Measurements from ENCODE around the gene PLEKHG2.
"Not testable (repeated sequence)": the region's sequence is repeated elsewhere in the genome, so short reads cannot be mapped to it uniquely, and the experiment has no call there.

Gene PLEKHG2

DNA sequence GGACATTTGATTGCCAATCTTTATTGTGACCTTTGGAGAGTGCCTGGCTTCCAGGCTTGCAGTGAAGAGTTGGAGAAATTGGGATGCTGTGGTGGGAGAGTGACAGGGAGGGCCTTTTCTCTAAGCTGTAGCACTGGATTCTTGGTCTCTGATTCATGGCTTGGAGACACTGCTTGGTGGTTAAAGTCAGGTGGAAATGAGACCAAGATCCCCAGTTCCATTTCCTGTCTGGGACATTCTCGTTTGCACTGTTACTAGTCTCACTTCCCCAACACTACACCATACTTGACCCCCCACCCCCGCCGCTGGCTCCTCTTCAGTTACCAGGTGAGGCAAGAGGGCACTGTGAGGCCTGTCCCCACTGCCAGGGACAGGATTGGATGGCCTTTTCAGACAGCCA lies 35.8 kb downstream of the PLEKHG2 start:
- no peak for DNase-seq

DNA sequence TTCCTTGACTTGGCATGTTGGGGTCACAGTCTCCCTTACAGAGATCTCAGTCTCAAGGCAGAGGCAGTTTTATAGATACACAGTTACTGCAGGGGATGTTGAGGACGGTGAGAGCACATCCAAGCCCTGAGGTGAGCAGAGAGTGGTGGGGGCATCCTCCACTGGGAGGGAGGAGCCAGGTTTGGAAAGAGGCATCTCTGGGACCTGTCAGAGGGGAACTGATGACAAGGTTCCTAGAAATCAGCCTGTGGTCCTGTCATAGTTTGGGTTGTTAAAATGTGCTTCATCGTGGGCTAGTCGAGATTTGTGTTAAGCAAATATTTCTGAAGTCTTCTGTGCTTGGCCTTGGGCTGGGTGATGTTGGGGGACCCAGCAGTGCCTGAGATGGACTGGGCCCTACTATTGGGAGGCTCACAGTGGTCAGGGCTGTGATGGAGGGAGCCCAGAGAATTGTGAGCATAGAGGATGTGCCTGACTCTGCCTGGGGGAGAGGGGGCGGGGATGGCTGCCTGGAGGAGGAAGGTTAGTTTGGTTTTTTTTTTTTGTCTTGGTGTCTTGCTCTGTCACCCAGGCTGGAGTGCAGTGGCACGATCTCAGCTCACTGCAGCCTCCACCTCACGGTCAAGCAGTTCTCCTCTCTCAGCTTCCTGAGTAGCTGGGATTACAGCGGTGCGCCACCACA lies 36.8 kb downstream of the PLEKHG2 start:
- no peak for DNase-seq

- DNase-seq: not testable (repeated sequence)
Observed at GRCh38 chr19:39451257-39451656, 38.8 kb downstream of the PLEKHG2 start.

DNA sequence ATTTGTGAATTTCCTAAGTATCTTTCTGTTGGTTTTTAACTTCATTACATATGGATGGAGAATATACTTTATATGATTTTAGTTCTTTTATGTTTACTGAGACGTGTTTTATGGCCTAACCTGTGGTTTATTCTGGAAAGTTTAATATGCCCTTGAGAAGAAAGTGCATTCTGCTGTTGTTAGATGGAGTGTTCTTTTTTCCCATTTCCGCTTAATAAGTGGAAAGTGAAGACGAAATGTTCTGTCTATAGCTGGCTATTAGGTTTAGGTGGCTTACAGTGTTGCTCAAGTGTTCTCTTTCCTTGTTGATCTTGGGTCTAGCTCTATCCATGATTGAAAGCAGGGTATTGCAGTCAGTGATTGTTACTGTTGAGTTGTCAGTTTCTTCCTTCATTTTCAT lies 50.9 kb downstream of the PLEKHG2 start:
- no peak for DNase-seq

- DNase-seq: no peak
Observed at GRCh38 chr19:39465956-39466747, 53.7 kb downstream of the PLEKHG2 start.

- no peak for DNase-seq
Observed at GRCh38 chr19:39467941-39468340, 55.5 kb downstream of the PLEKHG2 start.

GRCh38 chr19:39469036-39469435 lies 56.6 kb downstream of the PLEKHG2 start:
- no peak for DNase-seq

GRCh38 chr19:39469567-39469966 lies 57.1 kb downstream of the PLEKHG2 start:
- no peak for DNase-seq

DNA sequence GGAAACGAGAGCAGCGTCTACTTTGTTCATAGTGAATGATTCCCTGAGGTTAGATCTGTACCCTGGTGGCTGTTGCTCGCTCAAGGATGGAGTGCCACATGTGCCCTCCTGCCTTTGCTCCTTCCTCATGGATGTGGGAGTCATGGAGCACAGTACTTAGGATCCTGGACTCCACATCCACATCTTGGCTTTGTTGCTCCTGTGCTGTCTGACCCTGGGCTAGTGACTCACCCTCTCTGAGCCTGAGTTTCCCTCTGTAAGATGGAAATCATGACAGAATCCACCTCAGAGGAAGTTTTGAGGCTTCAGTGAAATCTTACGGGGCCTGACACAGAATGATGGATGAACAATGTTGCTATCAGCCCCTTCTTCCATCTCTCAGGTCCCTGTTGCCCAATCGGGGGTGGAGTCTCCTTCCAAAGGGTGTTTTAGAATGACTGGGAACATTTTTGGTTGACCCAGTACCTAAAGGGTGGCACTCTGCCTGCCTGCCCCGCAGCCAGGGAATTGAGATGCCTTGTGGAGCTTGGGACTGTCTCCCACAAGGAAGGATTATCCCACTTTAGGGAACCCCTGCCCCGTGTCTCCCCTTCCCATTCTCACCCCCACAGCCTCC lies 58.4 kb downstream of the PLEKHG2 start:
- DNase-seq: no peak

DNA sequence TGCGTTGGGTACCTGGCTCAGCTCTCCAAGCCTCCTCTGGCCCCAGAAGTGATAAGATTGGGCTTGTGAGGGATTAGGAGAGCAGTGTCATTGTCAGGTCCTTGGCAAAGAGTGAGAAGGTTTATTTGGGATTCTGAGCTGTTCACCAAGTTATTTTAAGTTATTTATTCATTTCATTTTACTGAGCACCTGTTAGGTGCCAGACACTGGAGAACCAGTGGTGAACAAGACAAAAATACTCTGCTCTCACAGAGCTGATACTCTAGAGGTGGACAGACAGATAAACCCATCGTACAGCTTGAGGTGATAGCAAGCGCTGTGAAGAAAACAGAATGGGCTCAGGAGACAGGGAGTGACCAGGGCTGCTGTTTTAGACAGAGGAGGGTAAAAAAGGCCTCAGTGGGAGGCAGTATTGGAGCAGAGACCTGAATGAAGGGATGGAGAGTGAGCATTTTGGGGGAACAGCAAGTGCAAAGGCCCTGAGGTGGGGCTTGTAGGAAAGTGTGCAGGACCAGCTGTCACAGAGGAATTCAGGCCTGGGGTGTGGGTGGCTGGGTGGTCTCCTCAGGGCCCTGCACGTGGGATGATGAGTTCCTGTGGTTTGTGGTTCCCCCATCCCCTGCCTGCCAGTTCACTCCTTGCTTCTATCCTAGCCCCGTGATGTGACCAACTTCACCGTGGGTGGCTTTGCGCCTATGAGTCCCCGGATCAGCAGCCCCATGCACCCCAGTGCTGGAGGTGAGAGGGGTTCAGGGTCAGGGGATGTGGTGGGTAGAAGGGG lies 59.5 kb downstream of the PLEKHG2 start:
- DNase-seq: no peak

DNA sequence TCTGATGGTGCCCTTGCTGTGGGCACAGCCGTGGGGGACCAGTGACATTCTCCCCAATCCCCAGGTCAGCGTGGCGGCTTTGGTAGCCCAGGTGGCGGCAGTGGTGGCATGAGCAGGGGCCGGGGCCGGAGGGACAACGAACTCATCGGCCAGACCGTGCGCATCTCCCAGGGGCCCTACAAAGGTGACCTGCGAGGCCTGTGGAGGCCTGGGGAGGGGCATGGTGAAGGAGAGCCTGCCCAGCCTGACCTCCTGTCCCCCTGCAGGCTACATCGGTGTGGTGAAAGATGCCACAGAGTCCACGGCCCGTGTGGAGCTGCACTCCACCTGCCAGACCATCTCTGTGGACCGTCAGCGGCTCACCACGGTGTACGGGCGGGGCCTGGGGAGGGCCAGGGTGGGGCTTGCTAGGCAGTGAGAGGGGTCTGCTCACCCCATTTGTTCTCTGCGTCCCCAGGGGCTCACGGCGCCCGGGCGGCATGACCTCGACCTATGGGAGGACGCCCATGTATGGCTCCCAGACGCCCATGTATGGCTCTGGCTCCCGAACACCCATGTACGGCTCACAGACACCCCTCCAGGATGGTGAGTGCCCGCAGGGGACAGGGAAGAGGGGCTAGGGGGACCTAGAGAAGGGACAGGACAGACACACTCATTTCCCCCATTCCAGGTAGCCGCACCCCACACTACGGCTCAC lies 60.4 kb downstream of the PLEKHG2 start:
- no peak for DNase-seq

DNA sequence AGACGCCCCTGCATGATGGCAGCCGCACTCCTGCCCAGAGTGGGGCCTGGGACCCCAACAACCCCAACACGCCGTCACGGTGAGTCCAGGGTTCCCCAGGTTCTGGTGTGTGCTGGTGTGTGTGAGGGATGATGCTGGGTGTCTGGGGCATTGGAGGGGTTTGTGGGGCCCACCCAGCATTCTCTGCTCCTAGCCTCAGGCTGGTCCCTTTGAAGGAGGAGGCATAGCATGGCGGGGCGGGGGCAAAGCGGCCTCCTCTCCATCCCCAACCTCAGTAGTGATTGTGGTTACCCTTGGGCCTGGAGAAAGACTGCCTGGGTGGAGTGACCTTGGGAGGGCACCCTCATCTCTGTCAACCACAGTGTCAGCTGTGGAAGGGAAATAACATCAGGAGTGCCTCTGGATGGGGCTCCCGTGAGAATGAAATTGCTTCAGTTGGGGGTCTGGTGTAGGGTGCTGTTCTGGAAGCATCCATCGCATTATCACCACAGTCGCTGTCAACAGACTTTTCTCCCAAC lies 61.0 kb downstream of the PLEKHG2 start:
- no peak for DNase-seq

- peak; percentile 82 for DNase-seq
Observed at GRCh38 chr19:39474139-39474620, 61.7 kb downstream of the PLEKHG2 start.

GRCh38 chr19:39475748-39476147 lies 63.3 kb downstream of the PLEKHG2 start:
- no peak for DNase-seq

All from CD4-positive, alpha-beta T cell treated with Interleukin-6 for 4 hours (primary cell).